GM12873 (cell line): ENCODE measurements around the gene HMX3.

ENCODE experiments used
- CTCF ChIP-seq: IDR thresholded peaks from 2 replicates; pipeline ENCODE4 v1.5.1; 2012; ENCODE audit warnings: low read depth, mild to moderate bottlenecking, moderate library complexity, low read length, control low read depth; ENCODE audit not compliant: insufficient read depth; ENCODE audit errors: missing control alignments

The HMX3 gene

DNA sequence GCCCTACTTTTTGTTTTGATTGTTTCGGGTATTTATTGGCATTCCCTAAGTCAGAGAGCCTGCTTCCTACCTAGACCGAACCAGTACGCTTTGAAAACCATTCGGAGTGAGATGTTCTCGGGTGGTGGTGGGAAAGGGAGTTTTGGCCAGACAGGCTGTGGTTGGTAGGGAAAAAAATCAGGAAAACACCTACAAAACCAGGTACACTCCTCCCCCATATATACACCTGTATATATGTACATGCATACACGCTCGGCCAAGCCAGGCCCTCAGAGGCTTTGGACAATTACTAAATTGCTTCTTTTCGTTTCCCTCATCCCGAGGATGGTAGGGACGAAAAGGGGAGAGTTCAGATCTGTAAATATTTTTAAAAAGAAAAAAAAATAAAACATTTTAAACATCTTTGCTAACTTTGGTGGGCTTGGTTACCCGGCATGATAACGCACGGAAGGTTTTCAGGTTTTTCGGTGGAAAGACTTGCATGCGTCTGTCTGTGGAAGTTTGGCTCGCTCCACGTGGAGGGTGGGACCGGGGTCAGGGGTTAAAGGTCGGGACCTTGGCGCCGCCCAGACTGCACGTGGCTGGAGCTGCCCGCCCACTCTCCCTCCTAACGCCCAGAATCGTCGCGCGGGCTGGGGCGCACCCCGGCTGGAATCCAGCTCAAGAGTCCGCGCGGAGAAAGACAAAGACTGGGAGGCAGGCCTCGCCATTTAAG lies 14.7 kb downstream of the HMX3 start:
- TF ChIP-seq CTCF = no peak

GRCh38 chr10:123150986-123151736 lies 15.4 kb downstream of the HMX3 start:
- no peak for TF ChIP-seq CTCF

DNA sequence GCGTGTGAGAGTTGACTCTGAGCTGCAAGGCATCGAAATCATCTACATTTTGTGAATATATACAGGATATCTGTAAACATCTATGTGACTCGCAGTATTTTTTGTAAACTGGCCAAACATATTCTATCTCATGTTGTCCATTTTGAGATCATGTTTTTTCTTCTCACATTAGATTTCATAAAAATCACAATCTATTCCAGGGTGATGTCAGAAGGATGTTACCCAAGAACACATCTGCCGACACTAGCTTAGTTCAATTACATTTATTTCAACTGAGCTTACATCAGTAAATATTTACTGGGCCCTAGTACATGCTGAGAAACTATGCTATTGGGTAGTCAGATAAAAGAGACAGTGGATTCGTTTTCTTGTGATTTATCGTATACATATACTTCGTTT lies 16.0 kb downstream of the HMX3 start:
- no peak for TF ChIP-seq CTCF

- TF ChIP-seq CTCF = no peak
These were observed 17.8 kb downstream of the HMX3 start for GRCh38 chr10:123153486-123154091.

DNA sequence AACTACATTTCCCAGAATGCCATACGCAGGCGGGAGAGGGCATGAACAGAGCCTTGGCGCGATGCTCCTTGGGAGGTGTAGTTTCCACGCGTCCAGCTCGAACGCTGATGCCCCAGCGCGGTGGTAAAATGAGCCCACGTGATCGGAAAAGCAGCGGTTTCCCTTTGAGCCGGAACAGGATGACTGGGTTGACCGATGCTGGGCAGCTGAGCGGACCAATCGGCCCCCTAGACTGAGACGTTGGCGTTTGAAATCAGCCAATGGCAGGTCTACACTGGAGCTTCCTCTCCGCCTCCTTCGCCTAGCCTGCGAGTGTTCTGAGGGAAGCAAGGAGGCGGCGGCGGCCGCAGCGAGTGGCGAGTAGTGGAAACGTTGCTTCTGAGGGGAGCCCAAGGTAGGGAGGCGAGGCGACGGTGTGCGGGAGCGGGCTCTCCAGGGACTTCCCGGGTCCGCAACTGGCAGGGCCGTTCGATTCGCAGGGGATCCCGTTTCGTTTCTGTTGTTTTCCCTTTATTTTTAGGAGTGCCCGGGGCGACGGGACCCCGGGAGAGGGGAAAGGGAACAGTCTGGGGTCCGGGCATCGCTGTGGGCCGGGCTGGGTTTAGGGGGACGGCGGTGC lies 18.4 kb downstream of the HMX3 start, which contains the start of gene BUB3:
TSS of gene BUB3 (plus strand) at position 311 of the 619 bp plus-strand sequence. CDS start 516 bp downstream, outside the sequence.
- no peak for TF ChIP-seq CTCF

GRCh38 chr10:123154711-123155505 lies 19.1 kb downstream of the HMX3 start:
- TF ChIP-seq CTCF = no peak
